Mucosa of rectum (tissue), 2 donors: ENCODE measurements around the gene BMP5.

Source experiments
- H3K27ac ChIP-seq, 2 donors: one replicate each; pipeline ENCODE4 v1.7.0; 2013; ENCODE audit warnings: inconsistent platforms in 2 of 2, low read depth in 2 of 2, low read length in 2 of 2
- H3K27me3 ChIP-seq, 2 donors: one replicate each; pipeline ENCODE4 v1.7.0; 2013; ENCODE audit warnings: low read length in 2 of 2; ENCODE audit not compliant: control insufficient read depth in 2 of 2, insufficient read depth in 2 of 2
- H3K36me3 ChIP-seq, 2 donors: one replicate each; pipeline ENCODE4 v1.7.0; 2013; ENCODE audit warnings: low read length in 2 of 2; ENCODE audit not compliant: control insufficient read depth in 2 of 2, insufficient read depth in 2 of 2
- H3K4me1 ChIP-seq, 2 donors: one replicate each; pipeline ENCODE4 v1.7.0; 2013; ENCODE audit warnings: low read length in 2 of 2, mild to moderate bottlenecking in 1 of 2; ENCODE audit not compliant: control insufficient read depth in 2 of 2, insufficient read depth in 2 of 2
- H3K4me3 ChIP-seq, 2 donors: one replicate each; pipeline ENCODE4 v1.7.0; 2013; ENCODE audit warnings: low read length in 2 of 2
- H3K9ac ChIP-seq, 2 donors: one replicate each; pipeline ENCODE4 v1.7.0; 2013; ENCODE audit warnings: low read length in 2 of 2, low read depth in 1 of 2, mild to moderate bottlenecking in 1 of 2
- H3K9me3 ChIP-seq, 2 donors: one replicate each; pipeline ENCODE4 v1.7.0; 2013; ENCODE audit warnings: low read length in 2 of 2; ENCODE audit not compliant: control insufficient read depth in 2 of 2
- donor health status: healthy.
- donor health status: Normal muscosa, but diverticular disease.

Gene BMP5

GRCh38 chr6:55734256-55734655 is 141.1 kb downstream of the BMP5 start:
- Histone ChIP-seq H3K27ac (no peak overlapping the region), H3K9ac (no peak overlapping the region), H3K27me3 (no peaks in the 10 kb centered on the region), H3K4me3 (no peak overlapping the region), H3K36me3 (no peaks in the 10 kb centered on the region), H3K4me1 (no peaks in the 10 kb centered on the region), H3K9me3 (no peaks in the 10 kb centered on the region)

GRCh38 chr6:55729665-55730064 is 145.7 kb downstream of the BMP5 start:
- Histone ChIP-seq H3K4me1 (no peaks in the 10 kb centered on the region), H3K4me3 (no peak overlapping the region), H3K27ac (no peak overlapping the region), H3K9ac (no peak overlapping the region), H3K27me3 (no peaks in the 10 kb centered on the region), H3K36me3 (no peaks in the 10 kb centered on the region), H3K9me3 (no peaks in the 10 kb centered on the region)

DNA sequence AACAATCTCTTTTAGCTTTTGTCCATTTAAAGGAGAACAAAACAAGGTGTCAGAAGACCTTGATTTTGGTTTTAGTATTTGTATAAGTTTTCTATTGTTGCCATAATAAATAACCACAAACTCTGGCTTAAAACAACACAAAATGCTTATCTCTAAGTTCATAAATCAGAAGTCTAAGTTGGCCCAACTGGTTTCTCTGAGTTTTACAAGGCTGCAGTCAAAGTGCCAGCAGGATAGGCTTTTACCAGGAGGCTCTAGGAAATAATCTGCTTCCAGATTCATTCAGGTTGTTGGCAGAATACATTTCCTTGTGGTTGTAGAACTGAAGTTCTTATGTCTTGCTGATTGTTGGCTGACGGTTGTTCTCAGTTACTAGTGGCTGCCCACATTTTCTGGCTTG is 149.2 kb downstream of the BMP5 start:
- Histone ChIP-seq H3K9me3 (no peaks in the 10 kb centered on the region), H3K27me3 (no peaks in the 10 kb centered on the region), H3K9ac (no peak overlapping the region), H3K4me1 (no peaks in the 10 kb centered on the region), H3K36me3 (no peaks in the 10 kb centered on the region), H3K4me3 (no peak overlapping the region), H3K27ac (no peak overlapping the region)

DNA sequence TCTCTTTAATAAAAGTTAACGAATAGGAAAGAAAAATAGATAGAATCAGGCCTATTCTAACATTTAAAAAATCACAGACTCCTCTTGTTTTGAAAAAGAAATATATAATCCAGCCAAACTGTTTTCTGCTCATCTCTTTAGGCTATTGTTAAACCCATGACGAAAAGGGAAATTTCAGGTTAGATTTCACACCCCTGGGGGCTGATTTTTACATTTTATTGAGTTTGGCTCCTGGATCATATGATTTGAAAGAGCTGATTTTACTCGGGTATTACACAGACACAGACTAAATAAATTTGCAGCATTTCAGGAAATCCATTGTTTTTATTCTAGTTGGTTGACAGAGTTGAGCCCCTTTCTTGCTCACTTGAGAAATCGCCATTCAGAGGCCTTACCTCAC is 160.6 kb downstream of the BMP5 start:
- Histone ChIP-seq H3K9me3 (no peaks in the 10 kb centered on the region), H3K9ac (no peak overlapping the region), H3K36me3 (no peaks in the 10 kb centered on the region), H3K4me1 (no peaks in the 10 kb centered on the region), H3K4me3 (no peak overlapping the region), H3K27me3 (no peaks in the 10 kb centered on the region), H3K27ac (no peak overlapping the region)

- no peak overlapping the region for H3K27ac ChIP-seq
- H3K4me3 ChIP-seq: no peak overlapping the region
- no peak overlapping the region for H3K9ac ChIP-seq
- H3K9me3 ChIP-seq: no peaks in the 10 kb centered on the region
- H3K4me1 ChIP-seq: no peaks in the 10 kb centered on the region
- no peaks in the 10 kb centered on the region for H3K36me3 ChIP-seq
- H3K27me3 ChIP-seq: no peaks in the 10 kb centered on the region
Observed at GRCh38 chr6:55713436-55713835, 162.0 kb downstream of the BMP5 start.

- Histone ChIP-seq H3K9ac (no peak overlapping the region), H3K4me1 (no peaks in the 10 kb centered on the region), H3K27me3 (no peaks in the 10 kb centered on the region), H3K9me3 (no peaks in the 10 kb centered on the region), H3K4me3 (no peak overlapping the region), H3K36me3 (no peaks in the 10 kb centered on the region), H3K27ac (no peak overlapping the region)
Observed at GRCh38 chr6:55708711-55709110, 166.7 kb downstream of the BMP5 start.

- Histone ChIP-seq H3K27me3 (no peaks in the 10 kb centered on the region), H3K36me3 (no peaks in the 10 kb centered on the region), H3K9ac (no peak overlapping the region), H3K4me1 (no peaks in the 10 kb centered on the region), H3K27ac (no peak overlapping the region), H3K9me3 (no peaks in the 10 kb centered on the region), H3K4me3 (no peak overlapping the region)
Observed at GRCh38 chr6:55705451-55706440, 169.6 kb downstream of the BMP5 start.

- H3K4me1 ChIP-seq: no peaks in the 10 kb centered on the region
- no peaks in the 10 kb centered on the region for H3K27me3 ChIP-seq
- no peaks in the 10 kb centered on the region for H3K9me3 ChIP-seq
- no peaks in the 10 kb centered on the region for H3K36me3 ChIP-seq
- H3K9ac ChIP-seq: no peak overlapping the region
- no peak overlapping the region for H3K4me3 ChIP-seq
- no peak overlapping the region for H3K27ac ChIP-seq
Observed at GRCh38 chr6:55704421-55704820, 171.0 kb downstream of the BMP5 start.
